Gastrocnemius medialis (tissue), 4 donors: ENCODE measurements around the gene CTAGE1.

Source experiments
- POLR2A ChIP-seq, 2 donors: fragments of 450-650 bp; IDR thresholded peaks; one replicate each; pipeline ENCODE4 v1.6.1; 2017; ENCODE audit warnings: antibody characterized with exemption in 2 of 2, mild to moderate bottlenecking in 2 of 2, moderate library complexity in 2 of 2
- TF ChIP-seq, protein P1 (sequence below), 5 experiments: fragments of 450-650 bp in 3 of 5; fragments of 200-600 bp in 2 of 5; sonication (generic) in 2 of 5; IDR thresholded peaks in 4 of 5; conservative IDR thresholded peaks in 1 of 5; 1 replicate in 4 of 5; 2 replicates in 1 of 5; pipeline ENCODE4 v1.5.1; 2016 to 2019; ENCODE audit warnings: antibody characterized with exemption in 5 of 5, mild to moderate bottlenecking in 3 of 5, moderate library complexity in 3 of 5

DNA sequence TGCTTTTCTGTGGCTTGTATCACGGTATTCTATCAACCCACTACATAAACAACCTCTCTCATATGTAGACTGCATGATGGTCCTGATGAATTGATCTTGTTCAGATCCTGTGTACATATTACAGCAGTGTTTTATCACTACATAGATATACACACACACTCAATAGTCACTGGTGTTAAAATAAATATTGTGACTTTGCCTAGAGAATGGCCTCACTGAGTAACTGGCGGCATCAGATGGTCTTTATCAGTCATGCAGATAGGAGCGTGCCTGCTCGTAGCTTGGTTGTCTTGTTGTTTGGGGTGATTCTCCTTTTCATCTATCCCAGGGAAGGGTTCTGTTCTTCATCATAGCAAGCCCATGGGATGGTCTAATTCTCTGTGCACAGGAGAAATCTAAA, 18.4 kb upstream of the CTAGE1 start:
- TF ChIP-seq, protein P1, sequence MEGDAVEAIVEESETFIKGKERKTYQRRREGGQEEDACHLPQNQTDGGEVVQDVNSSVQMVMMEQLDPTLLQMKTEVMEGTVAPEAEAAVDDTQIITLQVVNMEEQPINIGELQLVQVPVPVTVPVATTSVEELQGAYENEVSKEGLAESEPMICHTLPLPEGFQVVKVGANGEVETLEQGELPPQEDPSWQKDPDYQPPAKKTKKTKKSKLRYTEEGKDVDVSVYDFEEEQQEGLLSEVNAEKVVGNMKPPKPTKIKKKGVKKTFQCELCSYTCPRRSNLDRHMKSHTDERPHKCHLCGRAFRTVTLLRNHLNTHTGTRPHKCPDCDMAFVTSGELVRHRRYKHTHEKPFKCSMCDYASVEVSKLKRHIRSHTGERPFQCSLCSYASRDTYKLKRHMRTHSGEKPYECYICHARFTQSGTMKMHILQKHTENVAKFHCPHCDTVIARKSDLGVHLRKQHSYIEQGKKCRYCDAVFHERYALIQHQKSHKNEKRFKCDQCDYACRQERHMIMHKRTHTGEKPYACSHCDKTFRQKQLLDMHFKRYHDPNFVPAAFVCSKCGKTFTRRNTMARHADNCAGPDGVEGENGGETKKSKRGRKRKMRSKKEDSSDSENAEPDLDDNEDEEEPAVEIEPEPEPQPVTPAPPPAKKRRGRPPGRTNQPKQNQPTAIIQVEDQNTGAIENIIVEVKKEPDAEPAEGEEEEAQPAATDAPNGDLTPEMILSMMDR (IDR thresholded peaks at IDR 0.05 in 4 of 5, conservative IDR thresholded peaks at IDR 0.05 in 1 of 5), result no peak
- TF ChIP-seq POLR2A (IDR thresholded peaks at IDR 0.05), result no peak
